Kidney (tissue), 14 donors: Measurements from ENCODE around the gene TRIO. TPM values are rescaled to one million over a fixed set of nuclear protein-coding genes. Genes with fewer than 3 reads are reported as not detected.

Experiments
- DNase-seq, 5 donors: peaks; one replicate each; pipeline ENCODE4 v3.0.0-alpha.2; 2013 to 2020
- FAIRE-seq: peaks from 2 replicates; lab custom pipeline; 2012; peaks lifted over from hg19 to GRCh38; lab: Jason Lieb, UNC
- H3K27ac ChIP-seq, 2 donors: one replicate each; pipeline ENCODE4 v1.7.0; 2013; ENCODE audit warnings: low read depth in 2 of 2, low read length in 2 of 2, inconsistent platforms in 1 of 2
- H3K27me3 ChIP-seq: one replicate; pipeline ENCODE4 v1.7.1; 2013; ENCODE audit warnings: low read length, inconsistent platforms; ENCODE audit not compliant: control insufficient read depth, insufficient read depth
- H3K36me3 ChIP-seq, 3 donors: one replicate each; pipeline versions ENCODE4 v1.7.0 to v1.7.1; 2013; ENCODE audit warnings: low read length in 3 of 3, control low read depth in 1 of 3, inconsistent platforms in 1 of 3; ENCODE audit not compliant: insufficient read depth in 3 of 3, control insufficient read depth in 2 of 3
- H3K4me1 ChIP-seq, 3 donors: one replicate each; pipeline versions ENCODE4 v1.7.0 to v1.7.1; 2013; ENCODE audit warnings: low read length in 3 of 3, inconsistent platforms in 1 of 3, low read depth in 1 of 3; ENCODE audit not compliant: control insufficient read depth in 2 of 3, insufficient read depth in 2 of 3
- H3K4me3 ChIP-seq, 3 donors: one replicate each; pipeline versions ENCODE4 v1.7.0 to v1.8.1; 2013; ENCODE audit warnings: low read length in 3 of 3, control low read depth in 1 of 3, inconsistent platforms in 1 of 3
- H3K9ac ChIP-seq, 3 donors: one replicate each; pipeline versions ENCODE4 v1.7.0 to v1.7.1; 2013; ENCODE audit warnings: low read length in 3 of 3, control low read depth in 1 of 3, inconsistent platforms in 1 of 3
- H3K9me3 ChIP-seq, 3 donors: one replicate each; pipeline versions ENCODE4 v1.7.0 to v1.7.1; 2013; ENCODE audit warnings: low read length in 3 of 3, control low read depth in 1 of 3, inconsistent platforms in 1 of 3; ENCODE audit not compliant: control insufficient read depth in 2 of 3, insufficient read depth in 1 of 3
- CTCF ChIP-seq: IDR thresholded peaks from 3 replicates; pipeline ENCODE4 v1.5.1; 2012; ENCODE audit warnings: mild to moderate bottlenecking, moderate library complexity, borderline replicate concordance; ENCODE audit not compliant: insufficient read depth; ENCODE audit errors: extremely low read depth
- intact Hi-C: fragments of 100-400 bp; cut with DNase I; formaldehyde crosslinking; loops from one replicate; pipeline ENCODE4 v1.11.1; 2022
- polyA plus RNA-seq: library from polyadenylated mRNA; stranded (reverse); fragments of 350-450 nt; fragmentation: Illumina TruSeq; extraction: RNeasy Lipid Tissue Mini Kit (QIAGEN cat#74804); gene quantifications from one replicate; pipeline ENCODE4 v1.2.3, GENCODE V29; 2014; ENCODE audit warnings: low read depth, low replicate concordance; ENCODE audit not compliant: insufficient read depth
- total RNA-seq: library from RNA; stranded (reverse); fragmentation: NEBNext Ultra II Directional; extraction: Animal tissue kit (Norgen Biotek cat#: 25700); gene quantifications from one replicate; pipeline ENCODE4 v1.2.1, GENCODE V29; 2021
- donor health status: control.
- donor health status: control.
- donor health status: control.
- donor health status: control.
- donor health status: control.
- donor health status: DM: yes; HTN: yes; CAD: no.
- donor health status: Normal renal cell carcinoma (clear cell type).

Gene TRIO
- total and polyA plus RNA-seq, 2 donors from 2014 or later, result 9.5 to 149 TPM

GRCh38 chr5:14250748-14251701 lies 107.9 kb downstream of the TRIO start:
- Histone ChIP-seq H3K27ac (no peak overlapping the region), H3K36me3 (no peaks in the 10 kb centered on the region), H3K4me3 (no peak overlapping the region), H3K9ac (no peak overlapping the region), H3K4me1 (peaks cover 4 to 17% (median 6%) of the 10 kb centered on the region in 3 donors), H3K27me3 (no peaks in the 10 kb centered on the region), H3K9me3 (no peaks in the 10 kb centered on the region)
- intact Hi-C loops, result no loop called here
- FAIRE-seq, result no peak
- TF ChIP-seq CTCF, result no peak
- no peak for DNase-seq

- H3K4me1 ChIP-seq, result peaks cover 4 to 16% (median 6%) of the 10 kb centered on the region in 3 donors
- intact Hi-C loops, result no loop called here
- H3K27ac ChIP-seq, result no peak overlapping the region
- no peaks in the 10 kb centered on the region for H3K36me3 ChIP-seq
- FAIRE-seq, result no peak
- H3K27me3 ChIP-seq, result no peaks in the 10 kb centered on the region
- DNase-seq, result no peak
- no peak overlapping the region for H3K9ac ChIP-seq
- TF ChIP-seq CTCF, result no peak
- no peak overlapping the region for H3K4me3 ChIP-seq
- no peaks in the 10 kb centered on the region for H3K9me3 ChIP-seq
Observed at GRCh38 chr5:14251733-14252132, 108.6 kb downstream of the TRIO start.

DNA sequence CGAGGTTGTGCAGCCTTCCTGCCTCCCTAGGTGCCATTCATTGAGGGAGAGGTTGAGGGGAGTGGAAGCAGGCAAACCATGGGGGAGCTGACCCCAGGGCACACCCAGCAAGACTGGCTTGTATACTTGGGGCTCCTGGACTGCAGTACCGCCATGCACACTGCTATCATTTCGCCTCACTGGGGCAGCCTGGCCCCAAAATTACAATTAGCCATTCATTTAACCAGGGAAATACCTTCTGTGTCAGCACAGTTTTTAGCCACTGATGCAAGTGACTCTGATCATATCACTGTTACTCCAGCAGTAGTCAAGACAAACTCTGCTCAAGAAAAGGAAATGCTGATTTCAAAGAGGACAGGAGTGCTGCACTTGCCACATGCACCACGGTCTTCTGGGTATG lies 109.7 kb downstream of the TRIO start:
- no peak overlapping the region for H3K9ac ChIP-seq
- DNase-seq (no peak), FAIRE-seq (no peak)
- no peak for TF ChIP-seq CTCF
- intact Hi-C loops, result no loop called here
- H3K4me3 ChIP-seq, result no peak overlapping the region
- no peaks in the 10 kb centered on the region for H3K27me3 ChIP-seq
- no peaks in the 10 kb centered on the region for H3K9me3 ChIP-seq
- peaks cover 6 to 14% (median 7%) of the 10 kb centered on the region in 3 donors for H3K4me1 ChIP-seq
- no peaks in the 10 kb centered on the region for H3K36me3 ChIP-seq
- H3K27ac ChIP-seq, result no peak overlapping the region
